Endothelial cell (in vitro differentiated cells): ENCODE data around the gene PLA2G4D. TPM values are rescaled to one million over a fixed set of nuclear protein-coding genes. Genes with fewer than 3 reads are reported as not detected.

Source experiments
- DNase-seq: peaks from one replicate; pipeline ENCODE4 v3.0.0; 2021; ENCODE audit warnings: low spot score
- H3K27ac Mint-ChIP-seq: one replicate; pipeline ENCODE4 v1.8.0; 2021; ENCODE audit warnings: mixed read lengths, inconsistent platforms; ENCODE audit not compliant: unreplicated experiment
- H3K27me3 Mint-ChIP-seq: one replicate; pipeline ENCODE4 v1.8.0; 2021; ENCODE audit warnings: mild to moderate bottlenecking, moderate library complexity, mixed read lengths, inconsistent platforms; ENCODE audit not compliant: unreplicated experiment
- H3K36me3 Mint-ChIP-seq: one replicate; pipeline ENCODE4 v1.8.0; 2021; ENCODE audit warnings: mild to moderate bottlenecking, low read depth, mixed read lengths, inconsistent platforms; ENCODE audit not compliant: unreplicated experiment
- H3K4me1 Mint-ChIP-seq: one replicate; pipeline ENCODE4 v1.8.0; 2021; ENCODE audit warnings: mild to moderate bottlenecking, mixed read lengths, inconsistent platforms; ENCODE audit not compliant: unreplicated experiment
- H3K4me3 Mint-ChIP-seq: one replicate; pipeline ENCODE4 v1.8.0; 2021; ENCODE audit warnings: mild to moderate bottlenecking, mixed read lengths, inconsistent platforms; ENCODE audit not compliant: unreplicated experiment
- H3K9me3 Mint-ChIP-seq: one replicate; pipeline ENCODE4 v1.8.0; 2021; ENCODE audit warnings: mixed read lengths, inconsistent platforms; ENCODE audit not compliant: unreplicated experiment
- CTCF ChIP-seq: fragments of 200-600 bp; sonication (generic); IDR thresholded peaks from one replicate; pipeline ENCODE4 v1.5.0; 2021; ENCODE audit warnings: antibody characterized with exemption; ENCODE audit not compliant: unreplicated experiment
- total RNA-seq: library from RNA; stranded (reverse); fragmentation: NEBNext Ultra II Directional; extraction: Animal tissue kit (Norgen Biotek cat#: 25700); gene quantifications from one replicate; pipeline ENCODE4 v1.2.1, GENCODE V29; 2021; ENCODE audit not compliant: unreplicated experiment

The PLA2G4D gene
- total RNA-seq, 1 donor from 2014 or later, result not detected

- TF ChIP-seq CTCF, result no peak
- Mint-ChIP-seq H3K4me3 (no peak overlapping the region), H3K36me3 (no peaks in the 10 kb centered on the region), H3K27ac (no peak overlapping the region), H3K9me3 (no peaks in the 10 kb centered on the region), H3K4me1 (peaks cover 15% of the 10 kb centered on the region), H3K27me3 (peaks cover 5% of the 10 kb centered on the region)
- DNase-seq, result no peak
Measured at GRCh38 chr15:42050484-42051255, 43.7 kb downstream of the PLA2G4D start.

DNA sequence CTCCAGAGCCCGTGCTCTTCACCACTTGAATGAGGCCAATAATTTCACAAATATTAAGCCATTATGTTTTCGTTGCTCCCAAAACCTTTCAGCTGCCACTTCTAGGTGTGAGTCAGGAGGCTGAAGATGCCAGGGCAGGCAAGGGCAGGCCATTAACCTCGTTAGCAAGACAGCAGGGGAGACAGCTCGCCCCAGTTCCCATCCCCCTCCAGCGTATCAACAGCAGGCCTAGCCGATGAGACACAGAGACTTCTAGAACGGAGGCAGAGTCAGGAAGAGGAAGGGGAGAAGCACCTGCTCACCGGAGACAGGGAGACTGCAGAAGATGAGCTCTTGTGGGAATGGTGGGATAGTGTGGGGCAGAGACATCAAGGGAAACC is 45.6 kb downstream of the PLA2G4D start:
- peaks cover 7% of the 10 kb centered on the region for H3K27me3 Mint-ChIP-seq
- TF ChIP-seq CTCF, result no peak
- H3K4me3 Mint-ChIP-seq, result no peak overlapping the region

DNA sequence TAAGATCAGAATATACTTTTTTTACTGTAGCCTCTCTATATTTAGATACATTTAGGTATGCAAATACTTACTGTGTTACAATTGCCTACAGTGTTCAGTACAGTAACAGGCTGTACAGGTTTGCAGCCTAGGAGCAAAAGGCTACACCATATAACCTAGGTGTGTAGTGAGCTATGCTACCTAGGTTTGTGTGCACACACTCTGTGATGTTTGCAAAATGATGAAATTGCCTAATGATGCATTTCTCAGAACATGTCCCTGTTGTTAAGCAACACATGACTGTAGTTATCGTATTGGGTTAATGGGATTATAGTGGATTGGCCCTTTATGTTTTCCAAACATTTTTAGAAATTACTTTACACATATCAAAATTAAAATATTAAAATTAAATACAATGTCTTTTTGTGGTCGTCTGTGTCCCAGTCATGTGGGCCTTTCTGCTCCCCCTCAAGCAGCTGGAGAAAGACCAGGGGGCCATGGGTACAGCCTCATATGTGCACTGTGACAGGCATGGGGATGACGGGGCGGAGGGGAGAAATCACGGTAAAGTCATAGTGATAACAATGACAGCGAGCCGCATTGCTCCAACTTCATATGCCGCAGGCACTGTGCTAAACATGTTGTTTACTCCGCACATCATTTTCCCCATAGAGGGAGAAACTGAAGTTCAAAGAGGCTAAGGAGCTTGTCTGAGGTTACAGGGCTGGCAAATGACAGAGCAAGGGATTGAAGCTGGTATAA is 46.1 kb downstream of the PLA2G4D start:
- no peak overlapping the region for H3K27ac Mint-ChIP-seq
- H3K27me3 Mint-ChIP-seq, result peaks cover 7% of the 10 kb centered on the region
- no peak for TF ChIP-seq CTCF
- peaks cover 11% of the 10 kb centered on the region for H3K4me1 Mint-ChIP-seq
- no peak for DNase-seq
- H3K36me3 Mint-ChIP-seq, result peaks cover 5% of the 10 kb centered on the region
- no peak overlapping the region for H3K4me3 Mint-ChIP-seq
- H3K9me3 Mint-ChIP-seq, result no peaks in the 10 kb centered on the region

More for the DNA sequence above, 45.6 kb downstream of the PLA2G4D start:
- Mint-ChIP-seq H3K9me3 (no peaks in the 10 kb centered on the region), H3K4me1 (peaks cover 15% of the 10 kb centered on the region), H3K36me3 (peaks cover 4% of the 10 kb centered on the region), H3K27ac (no peak overlapping the region)
- DNase-seq, result no peak

GRCh38 chr15:42046597-42046996 is 47.8 kb downstream of the PLA2G4D start:
- peaks cover 10% of the 10 kb centered on the region for H3K27me3 Mint-ChIP-seq
- DNase-seq, result no peak
- no peaks in the 10 kb centered on the region for H3K9me3 Mint-ChIP-seq
- H3K36me3 Mint-ChIP-seq, result peaks cover 5% of the 10 kb centered on the region
- H3K4me3 Mint-ChIP-seq, result no peak overlapping the region
- H3K4me1 Mint-ChIP-seq, result peaks cover 4% of the 10 kb centered on the region
- no peak overlapping the region for H3K27ac Mint-ChIP-seq
- no peak for TF ChIP-seq CTCF

- Mint-ChIP-seq H3K36me3 (peaks cover 5% of the 10 kb centered on the region), H3K27me3 (peaks cover 10% of the 10 kb centered on the region), H3K4me1 (peaks cover 5% of the 10 kb centered on the region), H3K27ac (no peak overlapping the region), H3K9me3 (no peaks in the 10 kb centered on the region), H3K4me3 (no peak overlapping the region)
- no peak for DNase-seq
- TF ChIP-seq CTCF, result no peak
Measured at GRCh38 chr15:42045211-42045615, 49.1 kb downstream of the PLA2G4D start.
